Measurements from ENCODE around the gene TEX264.
"Not testable (repeated sequence)": the region's sequence is repeated elsewhere in the genome, so short reads cannot be mapped to it uniquely, and the experiment has no call there.

Gene TEX264

GRCh38 chr3:51717947-51718346 lies 46.9 kb downstream of the TEX264 start:
- no peak for FAIRE-seq

DNA sequence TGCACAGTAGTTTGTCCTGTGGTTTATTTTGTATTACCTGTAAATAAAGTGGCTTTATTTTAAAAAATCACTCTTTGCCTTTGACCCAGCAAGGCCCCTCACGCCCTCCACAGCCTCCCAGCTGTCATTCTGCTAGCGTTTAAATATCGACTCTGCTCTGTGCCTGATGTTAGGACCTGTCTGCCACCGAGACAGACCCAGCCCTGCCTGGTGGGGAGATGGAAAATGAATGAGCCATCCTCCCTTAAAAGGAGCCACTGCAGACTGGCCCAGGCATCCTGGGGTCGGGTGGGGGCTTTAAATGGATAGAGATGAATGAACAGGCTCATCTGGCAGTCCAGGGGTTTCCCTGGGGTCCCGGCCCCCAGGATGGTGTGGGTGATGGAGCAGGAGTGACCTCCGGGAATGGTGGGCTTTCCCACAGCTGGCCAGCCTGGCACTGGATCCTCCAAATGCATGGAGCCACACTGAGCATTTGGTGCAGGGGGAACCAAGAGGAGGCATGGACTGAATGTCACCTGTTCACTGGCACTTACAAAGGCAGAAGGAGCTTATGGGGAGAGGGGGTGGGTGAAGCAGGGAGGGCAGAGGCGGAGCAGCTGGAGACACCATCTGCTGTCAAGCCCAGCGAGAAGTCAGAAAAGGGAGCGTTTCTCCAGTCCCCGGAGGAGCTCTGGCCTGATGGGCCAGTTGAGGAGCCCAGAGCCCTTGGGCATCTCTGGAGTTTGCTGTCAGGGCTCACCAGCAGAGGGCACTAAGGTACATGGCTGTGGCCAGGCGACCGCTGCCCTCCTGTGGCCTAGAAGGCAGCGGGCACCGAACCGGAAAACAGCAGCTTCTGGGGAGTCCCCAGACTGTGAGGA lies 47.7 kb downstream of the TEX264 start:
- no peak for FAIRE-seq

DNA sequence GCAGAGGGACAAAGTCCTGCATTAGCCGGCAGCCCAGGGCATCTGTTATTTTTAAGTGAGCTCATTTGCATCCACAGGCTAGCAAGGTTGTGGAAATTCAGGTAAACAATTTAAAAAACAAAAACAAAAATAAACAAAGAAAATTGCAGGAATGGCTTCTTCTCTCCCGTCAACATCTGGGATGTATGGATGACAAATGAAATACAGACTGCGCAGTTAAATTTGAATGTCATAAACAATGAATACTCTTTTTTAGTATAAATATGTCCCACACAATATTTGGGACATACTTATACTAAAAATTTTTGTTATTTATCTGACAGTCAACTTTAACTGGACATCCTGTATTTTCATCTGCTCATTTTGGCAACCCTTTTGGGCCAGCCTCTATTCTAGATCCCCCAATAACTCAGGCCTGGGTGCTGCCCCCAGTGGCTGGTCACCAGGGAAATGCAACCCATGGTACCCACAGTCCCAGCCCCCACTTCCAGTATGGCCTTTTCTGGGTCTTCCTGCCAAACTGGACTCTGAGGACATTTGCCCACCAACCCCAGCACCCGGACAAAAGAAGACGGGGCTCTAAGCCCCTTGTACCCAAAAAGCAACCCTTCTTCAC lies 48.5 kb downstream of the TEX264 start:
- peak; percentile 21 for FAIRE-seq

DNA sequence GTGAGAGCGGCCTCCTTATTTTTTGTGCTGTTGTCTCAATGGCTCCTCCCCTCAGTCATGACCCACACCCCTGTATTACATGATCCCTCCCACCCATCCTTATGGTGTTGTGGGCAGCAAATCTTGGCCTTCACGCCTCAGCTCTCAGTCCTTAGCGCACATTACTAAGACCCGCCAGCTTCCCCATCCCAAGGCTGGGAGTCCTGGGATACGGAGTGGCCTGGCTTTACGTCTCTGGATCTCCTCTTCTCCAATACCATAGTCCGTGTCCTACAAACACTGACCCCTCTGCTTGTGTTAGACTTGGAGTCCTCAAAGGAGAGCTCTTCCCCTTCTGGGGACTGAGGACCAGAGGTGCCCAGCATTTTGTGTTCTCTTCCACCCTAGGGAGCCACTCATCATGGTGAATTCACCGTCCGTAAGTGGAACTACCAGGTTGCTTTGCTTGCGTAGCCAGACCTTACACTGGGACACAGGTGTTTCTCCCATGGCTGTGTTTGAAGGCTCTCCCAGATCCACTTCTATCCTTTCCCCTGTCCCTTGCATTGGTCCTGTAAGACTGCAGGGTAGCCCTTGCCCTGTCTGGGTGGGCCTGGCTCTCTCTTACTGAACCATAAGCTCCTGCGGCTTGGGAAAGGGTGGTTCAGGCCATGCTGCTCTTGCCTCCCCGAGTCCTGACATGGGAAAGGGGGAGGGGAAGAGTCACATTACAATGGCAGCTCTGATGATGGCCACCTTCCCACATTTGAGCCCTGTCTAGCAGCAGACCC lies 49.4 kb downstream of the TEX264 start:
- no peak for FAIRE-seq

DNA sequence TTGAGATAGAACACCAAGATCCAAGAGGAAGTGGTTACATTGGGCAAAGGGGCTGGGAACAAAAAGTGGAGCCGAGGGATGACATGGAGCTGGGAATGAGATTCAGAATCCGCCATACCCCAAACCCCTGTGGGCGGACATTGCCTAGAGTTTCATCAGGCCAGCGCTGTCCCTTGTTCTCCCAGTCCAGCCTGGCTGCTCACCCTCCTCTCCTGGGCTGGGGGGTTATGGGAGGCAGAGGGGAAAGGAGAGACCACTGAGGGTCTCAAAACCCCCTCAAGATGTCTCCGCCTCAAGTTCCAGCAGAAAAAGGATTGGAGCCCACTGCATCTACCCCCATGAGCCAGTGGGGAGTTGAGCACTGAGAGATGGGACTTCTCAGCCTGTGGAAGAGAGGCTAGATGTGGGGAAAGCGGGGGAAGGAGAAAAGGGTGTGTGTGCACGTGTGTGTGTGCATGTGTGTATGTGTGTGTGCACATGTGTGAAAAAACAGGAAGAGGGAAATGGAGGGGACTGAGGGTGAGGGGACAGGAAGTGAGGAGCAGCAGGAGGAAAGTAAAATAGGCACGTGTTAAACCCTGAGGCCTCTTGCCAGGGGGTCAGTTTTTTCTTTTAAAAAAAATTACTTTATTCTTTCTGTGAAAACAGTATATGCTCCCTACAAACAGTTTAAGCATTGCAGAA lies 50.2 kb downstream of the TEX264 start:
- no peak for FAIRE-seq

DNA sequence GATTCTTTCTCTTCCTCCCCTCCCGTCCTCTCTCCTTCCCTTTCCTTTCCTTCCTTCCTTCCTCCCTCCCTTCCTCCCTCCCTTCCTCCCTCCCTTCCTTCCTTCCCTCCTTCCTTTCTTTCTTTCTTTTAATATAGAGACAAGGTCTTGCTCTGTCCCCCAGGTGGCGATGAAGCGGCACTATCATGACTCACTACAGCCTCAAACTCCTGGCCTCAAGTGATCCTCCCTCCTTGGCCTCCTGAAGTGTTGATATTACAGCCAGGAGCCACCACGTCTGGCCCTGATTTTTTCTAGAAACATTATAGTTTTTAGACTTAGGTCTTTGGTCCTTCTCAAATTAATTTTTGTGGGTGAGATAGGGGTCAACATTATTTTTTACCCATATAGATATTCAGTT lies 51.3 kb downstream of the TEX264 start:
- no peak for FAIRE-seq

GRCh38 chr3:51727500-51727899 lies 56.4 kb downstream of the TEX264 start:
- FAIRE-seq, result no peak

DNA sequence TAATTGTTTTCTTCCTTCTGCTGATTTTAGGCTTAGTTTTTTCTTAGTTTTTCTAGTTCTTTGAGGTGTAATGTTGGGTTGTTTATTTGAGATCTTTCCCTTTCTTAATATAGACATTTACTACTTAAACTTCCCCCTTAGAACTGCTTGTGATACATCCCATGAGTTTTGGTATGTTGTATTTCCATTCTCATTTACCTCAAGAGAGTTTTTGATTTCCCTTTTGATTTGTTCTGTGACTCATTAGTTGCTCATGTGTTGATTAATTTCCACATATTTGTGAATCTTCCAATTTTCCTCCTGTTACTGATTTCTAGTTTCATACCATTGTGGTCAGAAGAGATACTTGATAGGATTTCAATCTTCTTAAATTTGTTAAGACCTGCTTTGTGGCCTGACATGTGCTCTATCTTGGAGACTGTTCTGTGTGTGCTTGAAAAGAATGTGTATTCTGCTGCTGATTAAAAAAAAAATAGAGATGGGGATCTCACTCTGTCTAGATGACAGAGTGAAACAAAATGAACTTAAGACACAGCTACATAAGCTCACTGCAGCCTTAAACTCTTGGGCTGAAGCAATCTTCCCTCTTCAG lies 58.1 kb downstream of the TEX264 start:
- no peak for FAIRE-seq

GRCh38 chr3:51733859-51734571 lies 63.0 kb downstream of the TEX264 start:
- no peak for FAIRE-seq

DNA sequence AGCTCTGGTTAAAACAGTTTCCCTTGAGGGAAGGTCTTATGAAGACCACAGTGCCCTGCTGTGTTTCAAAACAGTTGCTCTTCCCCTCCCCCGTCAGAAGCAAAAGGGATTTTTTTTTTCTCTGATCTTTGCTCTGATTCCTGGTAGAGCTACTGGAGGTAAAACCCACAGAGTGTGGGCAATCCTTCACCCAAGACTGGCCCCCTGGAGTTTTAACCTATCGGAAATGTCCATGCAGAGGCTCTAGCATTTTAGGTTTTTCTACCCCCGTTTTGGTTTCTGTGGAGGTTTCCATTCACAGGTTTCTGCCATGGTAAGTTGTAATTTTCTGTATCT lies 63.5 kb downstream of the TEX264 start:
- FAIRE-seq, result no peak

- no peak for FAIRE-seq
These were observed 64.0 kb downstream of the TEX264 start for GRCh38 chr3:51735039-51735438.

GRCh38 chr3:51735950-51736349 lies 64.9 kb downstream of the TEX264 start:
- FAIRE-seq, result no peak

DNA sequence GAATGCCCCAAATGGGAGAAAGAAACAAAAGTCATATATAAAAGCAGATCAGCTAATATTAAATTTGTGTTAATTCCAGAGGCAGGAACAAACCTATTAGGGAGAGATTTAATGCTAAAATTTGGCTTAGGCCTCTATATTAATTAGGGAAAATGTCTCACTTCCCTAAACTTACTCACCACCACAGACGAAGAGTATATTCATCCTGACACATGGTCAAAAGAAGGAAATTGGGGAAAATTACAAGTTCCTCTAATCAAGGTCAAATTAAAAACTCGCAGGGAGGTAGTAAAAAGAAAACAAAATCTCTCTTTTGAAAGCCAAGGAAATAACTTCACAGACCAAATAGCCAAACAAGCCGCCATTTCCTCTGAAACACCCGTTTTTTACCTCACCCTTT lies 68.1 kb downstream of the TEX264 start:
- FAIRE-seq, result no peak

GRCh38 chr3:51742320-51742719 lies 71.3 kb downstream of the TEX264 start:
- FAIRE-seq, result not testable (repeated sequence)

DNA sequence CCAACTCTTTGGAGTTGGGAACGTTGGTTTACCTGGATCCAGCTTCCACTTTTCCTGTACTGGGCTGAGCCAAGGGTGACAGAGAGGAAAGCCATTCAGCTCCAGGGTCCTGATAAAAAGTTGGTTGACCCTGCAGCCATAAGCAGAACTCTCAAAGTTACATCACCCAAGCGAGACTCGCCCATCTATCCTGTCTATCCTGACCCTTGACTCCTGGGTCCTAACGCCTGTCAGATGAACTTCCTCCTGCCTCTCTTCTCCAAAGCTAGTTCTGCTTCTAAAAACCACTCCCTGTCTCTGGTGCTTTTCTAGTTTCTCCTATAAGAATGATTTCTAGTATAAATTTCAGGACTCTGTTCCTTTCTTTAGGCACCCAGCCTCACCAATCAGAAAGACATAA lies 71.9 kb downstream of the TEX264 start:
- FAIRE-seq, result not testable (repeated sequence)

- FAIRE-seq, result no peak
These were observed 76.8 kb downstream of the TEX264 start for GRCh38 chr3:51747840-51748239.

GRCh38 chr3:51748327-51748726 lies 77.3 kb downstream of the TEX264 start:
- FAIRE-seq, result no peak

- no peak for FAIRE-seq
These were observed 79.8 kb downstream of the TEX264 start for GRCh38 chr3:51750878-51751277.

DNA sequence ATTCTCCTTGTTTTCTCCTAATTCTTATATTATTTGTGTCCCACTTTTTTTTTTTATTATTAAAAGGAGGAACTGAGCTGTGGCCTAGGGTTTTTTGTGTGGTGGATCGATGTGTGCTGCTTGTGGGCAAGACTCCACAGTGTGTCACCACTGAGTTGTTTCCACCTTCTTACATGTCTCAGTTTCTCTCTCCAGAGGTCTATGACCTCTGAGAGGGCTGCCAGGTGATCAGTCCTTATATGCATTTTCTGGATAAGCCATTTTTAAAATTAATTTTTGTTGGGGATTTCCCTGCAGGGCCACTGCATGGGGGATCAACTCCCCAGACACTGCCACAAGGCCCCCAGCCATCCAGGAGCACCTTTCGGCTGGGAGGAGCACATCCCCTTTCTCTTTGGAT lies 80.2 kb downstream of the TEX264 start:
- FAIRE-seq, result no peak

Data from islet of Langerhans (tissue), 1 donor.